ENCODE data around the gene TMEM140. TPM values are rescaled to one million over a fixed set of nuclear protein-coding genes. Genes with fewer than 3 reads are reported as not detected.

Gene TMEM140
- total RNA-seq, 1 experiment from 2014 or later: 4.2 TPM

GRCh38 chr7:135143885-135144668 is 3.8 kb upstream of the TMEM140 start:
- no TSS peak for BruUV-seq (replicated peaks)
- TF ChIP-seq CTCF (IDR thresholded peaks at IDR 0.05; ENCODE audit: unreplicated experiment): no peak
- CTCF ChIA-PET: interaction anchor here (0.6 kb wide), 1 partner anchor 191 kb away, joined by 3 read pairs; no protein-coding TSS in a partner anchor
- Mint-ChIP-seq H3K27ac (ENCODE audit: unreplicated experiment) (no peak overlapping the region), H3K4me3 (ENCODE audit: low read depth, unreplicated experiment) (no peak overlapping the region), H3K36me3 (ENCODE audit: insufficient read depth, unreplicated experiment) (peaks cover 16% of the 10 kb centered on the region), H3K27me3 (ENCODE audit: unreplicated experiment) (no peaks in the 10 kb centered on the region), H3K4me1 (ENCODE audit: low read depth, unreplicated experiment) (peaks cover 29% of the 10 kb centered on the region), H3K9me3 (ENCODE audit: low read depth, unreplicated experiment) (no peaks in the 10 kb centered on the region)
- intact Hi-C loops (cut with micrococcal nuclease; ENCODE audit: unreplicated experiment): no loop called here
- no peak for DNase-seq

- no peak for DNase-seq
- Mint-ChIP-seq H3K4me1 (ENCODE audit: low read depth, unreplicated experiment) (peaks cover 35% of the 10 kb centered on the region), H3K27ac (ENCODE audit: unreplicated experiment) (peak overlapping the region; percentile 82), H3K36me3 (ENCODE audit: insufficient read depth, unreplicated experiment) (peaks cover 16% of the 10 kb centered on the region), H3K27me3 (ENCODE audit: unreplicated experiment) (no peaks in the 10 kb centered on the region), H3K4me3 (ENCODE audit: low read depth, unreplicated experiment) (peak overlapping the region; percentile 71), H3K9me3 (ENCODE audit: low read depth, unreplicated experiment) (no peaks in the 10 kb centered on the region)
- intact Hi-C loops (cut with micrococcal nuclease; ENCODE audit: unreplicated experiment): loop anchor here (5.0 kb wide), 1 partner anchor 155 kb away; no protein-coding TSS in a partner anchor
- no peak for TF ChIP-seq CTCF (IDR thresholded peaks at IDR 0.05; ENCODE audit: unreplicated experiment)
- CTCF ChIA-PET: interaction anchor here (0.6 to 1.6 kb wide), 4 partner anchors 22 to 381 kb away, joined by 3 to 5 read pairs (median 4); partner anchors contain the start of gene AGBL3
- BruUV-seq (replicated peaks): TSS peak; percentile 84
Measured at GRCh38 chr7:135147341-135147898, 452 bp upstream of the TMEM140 start.

GRCh38 chr7:135150072-135150782 is 2.4 kb downstream of the TMEM140 start:
- intact Hi-C loops (cut with micrococcal nuclease; ENCODE audit: unreplicated experiment): no loop called here
- CTCF ChIA-PET: interaction anchor here (0.6 to 0.8 kb wide), 3 partner anchors 64 to 464 kb away, joined by 3 to 4 read pairs (median 3); no protein-coding TSS in a partner anchor
- Mint-ChIP-seq H3K4me1 (ENCODE audit: low read depth, unreplicated experiment) (peaks cover 35% of the 10 kb centered on the region), H3K27ac (ENCODE audit: unreplicated experiment) (no peak overlapping the region), H3K27me3 (ENCODE audit: unreplicated experiment) (no peaks in the 10 kb centered on the region), H3K36me3 (ENCODE audit: insufficient read depth, unreplicated experiment) (peaks cover 16% of the 10 kb centered on the region), H3K9me3 (ENCODE audit: low read depth, unreplicated experiment) (peaks cover 3% of the 10 kb centered on the region), H3K4me3 (ENCODE audit: low read depth, unreplicated experiment) (no peak overlapping the region)
- no TSS peak for BruUV-seq (replicated peaks)
- no peak for DNase-seq
- no peak for TF ChIP-seq CTCF (IDR thresholded peaks at IDR 0.05; ENCODE audit: unreplicated experiment)

- TF ChIP-seq CTCF (IDR thresholded peaks at IDR 0.05; ENCODE audit: unreplicated experiment): no peak
- no peaks in the 10 kb centered on the region for H3K27me3 Mint-ChIP-seq (ENCODE audit: unreplicated experiment)
- intact Hi-C loops (cut with micrococcal nuclease; ENCODE audit: unreplicated experiment): no loop called here
- H3K27ac Mint-ChIP-seq (ENCODE audit: unreplicated experiment): no peak overlapping the region
- H3K36me3 Mint-ChIP-seq (ENCODE audit: insufficient read depth, unreplicated experiment): peaks cover 16% of the 10 kb centered on the region
- no peak for DNase-seq
- BruUV-seq (replicated peaks): no TSS peak
- peaks cover 35% of the 10 kb centered on the region for H3K4me1 Mint-ChIP-seq (ENCODE audit: low read depth, unreplicated experiment)
- peaks cover 5% of the 10 kb centered on the region for H3K9me3 Mint-ChIP-seq (ENCODE audit: low read depth, unreplicated experiment)
- H3K4me3 Mint-ChIP-seq (ENCODE audit: low read depth, unreplicated experiment): no peak overlapping the region
- CTCF ChIA-PET: no interaction called here
Measured at GRCh38 chr7:135151132-135151531, 3.3 kb downstream of the TMEM140 start.

All from Calu3 (cell line).